GM18873 (cell line): ENCODE data around the gene RERE.
"Not testable (repeated sequence)": the region's sequence is repeated elsewhere in the genome, so short reads cannot be mapped to it uniquely, and the experiment has no call there.

Experiments used
- ATAC-seq: cut with Tn5 transposase; IDR thresholded peaks from one replicate; pipeline ENCODE4 v1.9.1; 2021; ENCODE audit warnings: mild to moderate bottlenecking, moderate library complexity, moderate number of reproducible peaks; ENCODE audit not compliant: unreplicated experiment, low FRiP score

The RERE gene

GRCh38 chr1:8809342-8809736 lies 8.1 kb downstream of the RERE start:
- no peak for ATAC-seq

DNA sequence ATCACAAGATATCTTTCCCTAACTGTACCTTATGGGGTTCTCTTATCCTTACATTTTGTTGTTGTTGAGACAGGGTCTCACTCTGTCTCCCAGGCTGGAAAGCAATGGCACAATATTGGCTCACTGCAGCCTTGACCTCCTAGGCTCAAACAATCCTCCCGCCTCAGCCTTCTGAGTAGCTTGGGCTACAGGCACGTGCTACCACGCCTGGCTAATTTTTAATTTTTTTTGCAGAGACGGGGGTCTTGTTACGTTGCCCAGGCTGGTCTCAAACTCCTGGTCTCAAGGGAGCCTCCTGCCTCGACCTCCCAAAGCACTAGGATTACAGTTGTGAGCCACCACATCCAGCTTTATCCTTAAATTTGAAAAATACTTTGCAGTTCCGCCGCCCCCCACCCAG lies 10.4 kb downstream of the RERE start:
- no peak for ATAC-seq

DNA sequence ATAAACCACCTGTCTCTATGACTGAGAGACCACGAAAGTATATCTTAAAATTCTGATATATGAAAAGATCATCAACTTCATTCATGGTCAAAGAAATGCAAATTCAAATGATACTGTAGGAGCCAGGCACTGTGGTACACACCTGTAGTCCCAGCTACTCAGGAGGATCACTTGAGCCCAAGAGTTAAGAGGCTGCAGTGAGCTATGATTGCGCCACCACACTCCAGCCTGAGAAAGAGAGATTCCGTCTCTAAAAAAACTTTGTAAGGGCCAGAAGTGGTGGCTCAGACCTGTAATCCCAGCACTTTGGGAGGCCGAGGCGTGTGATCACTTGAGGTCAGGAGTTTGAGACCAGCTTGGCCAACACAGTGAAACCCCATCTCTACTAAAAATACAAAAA lies 17.0 kb downstream of the RERE start:
- ATAC-seq, result no peak

DNA sequence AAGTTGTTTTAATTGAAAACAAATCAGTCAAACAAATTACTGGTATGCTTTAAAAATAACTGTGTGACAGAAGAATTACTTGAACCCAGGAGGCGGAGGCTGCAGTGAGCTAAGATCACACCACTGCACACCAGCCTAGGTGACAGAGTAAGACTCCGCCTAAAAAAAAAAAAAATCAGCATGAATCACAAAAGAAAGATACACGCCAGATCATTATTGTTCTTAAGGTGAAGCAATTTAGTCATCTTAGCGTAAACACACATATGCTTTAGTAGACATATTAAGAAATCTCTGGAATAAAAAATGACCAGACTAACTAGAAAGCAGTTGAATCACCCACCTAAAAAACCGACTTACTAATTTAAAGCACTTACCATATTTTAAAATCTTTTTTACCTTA lies 20.2 kb downstream of the RERE start:
- no peak for ATAC-seq

DNA sequence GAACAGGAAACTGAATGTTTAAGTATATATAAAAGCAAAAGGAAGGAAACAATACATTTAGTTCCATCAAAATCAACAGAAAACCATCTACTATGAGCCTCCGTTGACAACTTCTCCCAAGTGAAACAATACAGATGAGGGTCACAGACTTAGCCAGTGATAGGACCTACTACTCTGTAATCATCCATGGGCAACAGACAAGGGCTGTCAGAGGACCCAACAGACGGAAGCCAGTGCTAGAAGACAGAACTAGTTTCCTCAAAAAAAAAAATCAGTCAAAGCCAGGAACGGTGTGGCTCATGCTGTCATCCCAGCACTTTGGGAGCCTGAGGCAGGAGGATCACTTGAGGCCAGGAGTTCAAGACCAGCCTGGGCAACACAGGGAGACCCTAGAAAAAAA lies 20.6 kb downstream of the RERE start:
- ATAC-seq, result no peak

DNA sequence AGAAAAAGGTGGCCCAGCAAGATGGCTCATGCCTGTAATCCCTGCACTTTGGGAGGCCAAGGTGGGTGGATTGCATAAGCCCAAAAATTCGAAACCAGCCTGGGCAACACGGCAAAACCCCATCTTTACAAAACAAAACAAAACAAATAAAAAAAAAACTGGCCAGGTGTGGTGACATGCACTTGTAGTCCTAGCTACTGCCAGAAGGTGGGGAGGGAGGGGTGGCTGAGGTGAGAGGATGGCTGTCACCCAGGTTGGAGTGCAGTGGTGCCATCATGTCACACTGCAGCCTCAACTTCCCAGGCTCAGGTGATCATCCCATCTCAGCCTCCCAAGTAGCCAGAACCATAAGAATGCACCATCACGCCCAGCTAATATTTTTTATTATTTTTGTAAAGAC lies 22.8 kb downstream of the RERE start:
- no peak for ATAC-seq

GRCh38 chr1:8791819-8792218 lies 25.6 kb downstream of the RERE start:
- ATAC-seq, result no peak

- no peak for ATAC-seq
These were observed 26.5 kb downstream of the RERE start for GRCh38 chr1:8790987-8791386.

GRCh38 chr1:8790478-8790877 lies 27.0 kb downstream of the RERE start:
- no peak for ATAC-seq

DNA sequence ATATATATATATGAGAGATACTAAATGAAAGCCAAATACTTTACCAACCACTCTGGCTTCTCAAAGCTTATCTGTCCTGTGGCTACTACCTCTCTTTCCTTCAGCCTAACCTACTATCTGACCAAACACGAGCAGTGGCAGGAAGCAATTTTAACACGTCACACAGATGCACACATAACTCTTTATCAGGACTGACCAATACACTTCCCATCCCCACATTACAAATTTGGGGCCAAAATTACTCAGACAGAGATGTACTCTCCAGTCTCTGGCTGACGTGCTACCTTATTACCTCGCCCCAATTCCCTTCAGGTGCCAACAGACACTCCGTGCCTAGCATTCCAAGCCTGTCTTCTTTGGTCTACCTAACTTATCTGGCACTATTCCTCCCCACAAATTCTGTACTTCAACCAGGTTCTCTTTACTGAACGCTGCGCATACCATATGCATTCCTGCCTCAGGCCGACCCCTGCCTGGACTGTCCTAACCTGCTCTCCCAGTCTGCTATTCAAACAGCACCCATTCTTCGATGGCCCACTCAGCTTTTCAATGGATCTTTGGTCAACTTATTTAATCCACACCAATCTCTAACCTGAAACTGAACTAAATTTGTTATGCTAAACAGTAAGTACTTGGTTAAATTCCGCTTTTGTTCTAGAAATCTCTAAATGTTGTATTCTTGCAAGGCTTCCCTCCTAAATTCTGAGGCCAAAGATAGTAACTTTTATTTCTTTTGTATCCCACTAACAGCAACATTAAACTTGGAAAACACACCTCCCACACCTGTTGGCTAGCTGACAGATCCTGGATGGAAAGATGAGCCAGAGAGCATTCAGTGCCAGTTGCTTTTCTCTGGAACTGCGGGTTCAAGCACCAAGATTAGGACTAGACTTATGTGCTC lies 27.9 kb downstream of the RERE start:
- ATAC-seq, result no peak

- no peak for ATAC-seq
These were observed 30.2 kb downstream of the RERE start for GRCh38 chr1:8787218-8787617.

GRCh38 chr1:8786204-8786603 lies 31.2 kb downstream of the RERE start:
- not testable (repeated sequence) for ATAC-seq

DNA sequence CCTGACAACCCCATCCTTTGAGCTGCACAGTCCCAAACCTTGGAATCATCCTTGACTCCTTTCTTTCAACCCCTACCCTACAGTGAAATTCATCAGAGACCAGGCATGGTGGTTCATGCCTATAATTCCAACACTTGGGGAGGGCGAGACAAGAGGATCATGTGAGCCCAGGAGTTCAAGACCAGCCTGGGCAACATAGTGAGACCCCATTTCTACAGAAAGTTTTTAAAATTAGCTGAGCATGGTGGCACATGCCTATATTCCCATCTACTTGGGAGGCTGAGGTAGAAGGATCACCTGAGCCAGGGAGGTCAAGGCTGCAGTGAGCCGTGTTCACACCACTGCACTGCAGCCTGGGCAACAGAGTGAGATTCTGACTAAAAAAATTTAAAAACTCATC lies 34.5 kb downstream of the RERE start:
- ATAC-seq, result no peak

- no peak for ATAC-seq
These were observed 35.3 kb downstream of the RERE start for GRCh38 chr1:8782001-8782620.

DNA sequence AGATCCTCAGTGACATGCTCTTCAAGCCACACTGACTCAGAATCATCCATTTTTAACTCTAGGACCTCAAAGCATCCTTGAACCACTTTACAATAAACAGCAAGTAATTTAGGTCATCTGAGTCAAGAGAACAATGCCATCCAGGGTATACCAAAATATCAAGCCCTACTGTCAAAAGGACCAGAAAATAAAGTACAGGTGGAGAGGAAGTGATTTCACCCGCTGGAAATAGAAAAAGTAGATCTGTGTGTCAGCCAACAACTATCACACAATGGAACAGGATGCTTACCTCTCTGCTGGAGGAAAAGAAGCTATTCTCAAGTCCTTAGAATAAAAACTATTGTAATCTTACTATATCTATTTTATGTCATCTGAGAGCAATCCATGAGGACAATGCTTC lies 37.0 kb downstream of the RERE start:
- ATAC-seq, result no peak

DNA sequence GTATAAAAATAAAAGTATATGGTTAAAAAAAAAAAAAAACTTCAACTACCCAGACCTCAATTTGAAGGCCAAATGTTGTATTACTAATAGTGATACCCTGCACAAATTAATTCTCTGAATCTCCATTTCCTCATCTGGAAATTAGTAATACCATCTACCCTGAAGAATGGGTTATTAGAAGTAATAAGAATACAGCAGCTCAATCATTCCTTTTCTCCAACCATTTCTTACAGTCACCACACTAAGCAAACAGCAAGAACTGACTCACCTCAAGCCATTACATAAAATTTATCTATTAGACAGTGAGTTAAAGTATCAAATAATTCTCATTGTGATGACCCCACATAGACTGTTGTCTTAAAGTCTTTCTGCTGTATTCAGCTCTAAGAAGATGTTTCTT lies 39.6 kb downstream of the RERE start:
- no peak for ATAC-seq

- ATAC-seq, result no peak
These were observed 41.3 kb downstream of the RERE start for GRCh38 chr1:8776104-8776503.

- no peak for ATAC-seq
These were observed 50.4 kb downstream of the RERE start for GRCh38 chr1:8767006-8767405.

DNA sequence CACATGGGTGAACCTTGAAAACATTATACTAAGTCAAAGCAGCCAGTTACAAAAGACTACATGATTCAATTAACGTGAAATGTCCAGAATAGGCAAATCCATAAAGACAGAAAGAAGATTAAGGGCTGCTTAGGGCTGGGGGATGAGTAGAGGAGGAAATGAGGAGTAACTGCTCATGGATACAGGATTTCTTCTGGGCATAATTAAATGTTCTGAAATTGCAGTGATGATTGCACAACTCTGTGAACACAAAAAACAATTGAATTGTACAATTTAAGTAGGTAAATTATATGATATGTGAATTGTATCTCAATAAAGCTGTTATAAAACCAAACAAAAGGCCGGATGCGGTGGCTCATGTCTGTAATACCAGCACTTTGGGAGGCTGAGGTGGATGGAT lies 52.2 kb downstream of the RERE start:
- ATAC-seq, result no peak

DNA sequence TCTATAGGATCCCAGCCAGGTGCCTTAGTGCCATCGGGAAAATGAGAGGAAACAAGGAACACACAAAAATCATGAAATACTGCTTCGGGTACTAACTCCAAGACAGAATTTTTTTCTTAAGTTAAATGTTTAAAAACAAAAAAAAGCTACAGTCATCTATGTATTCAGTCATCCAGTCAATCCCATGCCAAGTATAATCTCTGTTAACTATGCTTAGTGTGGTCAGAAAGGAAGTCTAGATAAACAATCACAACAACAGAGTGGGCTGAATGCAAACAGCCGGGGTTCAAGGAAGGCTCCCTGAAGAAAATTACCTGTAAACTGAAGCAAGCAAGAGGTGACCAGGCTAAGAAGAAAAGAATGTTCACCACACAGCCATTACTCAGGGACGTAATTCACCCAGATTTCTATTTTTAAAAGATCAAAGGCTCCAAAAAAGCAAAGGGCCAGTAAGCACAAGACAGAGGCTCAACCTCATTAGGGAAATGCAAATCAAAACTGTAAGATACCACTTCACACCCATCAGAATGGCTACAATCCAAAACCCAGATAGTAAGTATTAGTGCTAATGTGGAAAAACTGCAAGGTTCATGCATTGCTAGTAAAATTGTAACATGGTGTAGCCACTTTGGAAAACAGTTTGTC lies 53.0 kb downstream of the RERE start:
- no peak for ATAC-seq

DNA sequence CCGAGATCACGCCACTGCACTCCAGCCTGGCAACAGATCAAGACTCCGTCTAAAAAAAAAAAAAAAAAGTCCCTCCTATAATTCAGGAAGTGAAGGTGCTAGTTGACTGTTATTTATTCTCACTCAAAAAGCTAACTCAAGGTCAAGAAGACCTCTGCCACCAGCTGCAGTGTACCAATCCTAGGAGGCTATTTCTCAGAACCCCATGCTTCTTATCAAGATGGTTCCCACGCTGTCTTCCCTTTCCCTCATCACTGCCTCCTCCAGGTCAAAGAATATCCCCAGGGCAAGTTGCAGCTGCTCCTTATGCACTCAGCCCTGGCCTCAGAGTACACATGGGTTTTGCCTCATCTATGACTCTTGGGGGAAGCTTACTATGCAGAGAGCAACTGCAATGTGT lies 53.6 kb downstream of the RERE start:
- no peak for ATAC-seq

DNA sequence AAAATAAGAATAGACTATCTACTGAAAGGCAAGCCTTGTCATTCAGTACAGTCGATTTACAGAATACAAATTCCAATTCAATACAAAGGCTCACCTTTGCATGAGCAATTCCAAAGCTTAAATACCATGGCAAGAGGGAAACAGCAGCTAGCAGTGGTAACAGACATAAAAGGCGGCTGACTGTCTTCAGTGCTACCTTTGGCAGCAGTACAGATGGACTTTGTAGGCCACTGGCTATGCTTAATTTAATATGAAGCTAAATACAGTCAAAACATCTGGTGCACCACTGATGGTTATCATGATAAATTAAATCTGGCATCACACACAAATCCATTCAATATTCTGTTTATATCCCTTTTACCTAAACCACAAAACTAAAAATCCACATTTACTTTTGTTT lies 62.4 kb downstream of the RERE start:
- ATAC-seq, result no peak
